ENCODE data around the gene PDE4B. TPM values are rescaled to one million over a fixed set of nuclear protein-coding genes. Genes with fewer than 3 reads are reported as not detected.
A peak's percentile ranks its signal among the peaks of the same experiment; 100 is the strongest.
"Not testable (repeated sequence)": the region's sequence is repeated elsewhere in the genome, so short reads cannot be mapped to it uniquely, and the experiment has no call there.

Gene PDE4B
- total RNA-seq, 1 donor from 2014 or later = 10.9 TPM

GRCh38 chr1:66058558-66058957, 265.9 kb downstream of the PDE4B start:
- peaks cover 25% of the 10 kb centered on the region for H3K27me3 Mint-ChIP-seq
- no peaks in the 10 kb centered on the region for H3K36me3 Mint-ChIP-seq (ENCODE audit: low read depth)
- no peak overlapping the region for H3K27ac Mint-ChIP-seq
- intact Hi-C loops (cut with micrococcal nuclease) = no loop called here
- H3K9me3 Mint-ChIP-seq = peaks cover 8% of the 10 kb centered on the region
- no peaks in the 10 kb centered on the region for H3K4me1 Mint-ChIP-seq
- no peak for DNase-seq
- H3K4me3 Mint-ChIP-seq = no peak overlapping the region

- intact Hi-C loops (cut with micrococcal nuclease); DNase-seq; H3K4me1 Mint-ChIP-seq; H3K27ac Mint-ChIP-seq; H3K4me3 Mint-ChIP-seq; H3K36me3 Mint-ChIP-seq (ENCODE audit: low read depth); H3K9me3 Mint-ChIP-seq: not testable (repeated sequence)
- peaks cover 38% of the 10 kb centered on the region for H3K27me3 Mint-ChIP-seq
Observed at GRCh38 chr1:66067219-66067618, 274.5 kb downstream of the PDE4B start.

GRCh38 chr1:66069976-66070876, 277.5 kb downstream of the PDE4B start:
- H3K4me1 Mint-ChIP-seq = no peaks in the 10 kb centered on the region
- H3K4me3 Mint-ChIP-seq = no peak overlapping the region
- peaks cover 28% of the 10 kb centered on the region for H3K27me3 Mint-ChIP-seq
- no peak overlapping the region for H3K27ac Mint-ChIP-seq
- intact Hi-C loops (cut with micrococcal nuclease) = no loop called here
- H3K9me3 Mint-ChIP-seq = no peaks in the 10 kb centered on the region
- DNase-seq = no peak
- H3K36me3 Mint-ChIP-seq (ENCODE audit: low read depth) = no peaks in the 10 kb centered on the region

GRCh38 chr1:66073388-66073787, 280.7 kb downstream of the PDE4B start:
- DNase-seq = no peak
- H3K27ac Mint-ChIP-seq = no peak overlapping the region
- H3K27me3 Mint-ChIP-seq = peaks cover 31% of the 10 kb centered on the region
- no peaks in the 10 kb centered on the region for H3K36me3 Mint-ChIP-seq (ENCODE audit: low read depth)
- H3K9me3 Mint-ChIP-seq = no peaks in the 10 kb centered on the region
- H3K4me1 Mint-ChIP-seq = no peaks in the 10 kb centered on the region
- no peak overlapping the region for H3K4me3 Mint-ChIP-seq
- intact Hi-C loops (cut with micrococcal nuclease) = no loop called here

GRCh38 chr1:66074147-66074546, 281.5 kb downstream of the PDE4B start:
- intact Hi-C loops (cut with micrococcal nuclease) = no loop called here
- Mint-ChIP-seq H3K9me3 (no peaks in the 10 kb centered on the region), H3K4me1 (no peaks in the 10 kb centered on the region), H3K4me3 (no peak overlapping the region), H3K27ac (no peak overlapping the region), H3K36me3 (ENCODE audit: low read depth) (no peaks in the 10 kb centered on the region), H3K27me3 (peaks cover 33% of the 10 kb centered on the region)
- DNase-seq = no peak

GRCh38 chr1:66078412-66078811, 285.7 kb downstream of the PDE4B start:
- intact Hi-C loops (cut with micrococcal nuclease) = no loop called here
- no peak overlapping the region for H3K4me3 Mint-ChIP-seq

GRCh38 chr1:66083003-66083402, 290.3 kb downstream of the PDE4B start:
- Mint-ChIP-seq H3K27ac (no peak overlapping the region), H3K4me1 (no peaks in the 10 kb centered on the region), H3K27me3 (peaks cover 31% of the 10 kb centered on the region), H3K4me3 (no peak overlapping the region), H3K36me3 (ENCODE audit: low read depth) (no peaks in the 10 kb centered on the region), H3K9me3 (no peaks in the 10 kb centered on the region)
- intact Hi-C loops (cut with micrococcal nuclease) = no loop called here
- no peak for DNase-seq

More at GRCh38 chr1:66078412-66078811, 285.7 kb downstream of the PDE4B start:
- no peaks in the 10 kb centered on the region for H3K4me1 Mint-ChIP-seq
- no peak for DNase-seq
- H3K36me3 Mint-ChIP-seq (ENCODE audit: low read depth) = no peaks in the 10 kb centered on the region
- H3K27me3 Mint-ChIP-seq = peaks cover 29% of the 10 kb centered on the region
- no peak overlapping the region for H3K27ac Mint-ChIP-seq
- H3K9me3 Mint-ChIP-seq = no peaks in the 10 kb centered on the region

- Mint-ChIP-seq H3K27me3 (peaks cover 24% of the 10 kb centered on the region), H3K36me3 (ENCODE audit: low read depth) (no peaks in the 10 kb centered on the region), H3K27ac (no peak overlapping the region), H3K4me1 (no peaks in the 10 kb centered on the region), H3K4me3 (no peak overlapping the region), H3K9me3 (no peaks in the 10 kb centered on the region)
- DNase-seq = no peak
- intact Hi-C loops (cut with micrococcal nuclease) = no loop called here
Observed at GRCh38 chr1:66084442-66084841, 291.7 kb downstream of the PDE4B start.

- no peak overlapping the region for H3K4me3 Mint-ChIP-seq
- H3K36me3 Mint-ChIP-seq (ENCODE audit: low read depth) = no peaks in the 10 kb centered on the region
- no peaks in the 10 kb centered on the region for H3K4me1 Mint-ChIP-seq
- intact Hi-C loops (cut with micrococcal nuclease) = no loop called here
- H3K9me3 Mint-ChIP-seq = no peaks in the 10 kb centered on the region
- DNase-seq = no peak
- peaks cover 27% of the 10 kb centered on the region for H3K27me3 Mint-ChIP-seq
- no peak overlapping the region for H3K27ac Mint-ChIP-seq
Observed at GRCh38 chr1:66085600-66085999, 292.9 kb downstream of the PDE4B start.

GRCh38 chr1:66088787-66089186, 296.1 kb downstream of the PDE4B start:
- no peak for DNase-seq
- intact Hi-C loops (cut with micrococcal nuclease) = no loop called here
- H3K27me3 Mint-ChIP-seq = peaks cover 11% of the 10 kb centered on the region
- no peak overlapping the region for H3K4me3 Mint-ChIP-seq
- no peaks in the 10 kb centered on the region for H3K36me3 Mint-ChIP-seq (ENCODE audit: low read depth)
- H3K27ac Mint-ChIP-seq = no peak overlapping the region
- no peaks in the 10 kb centered on the region for H3K9me3 Mint-ChIP-seq
- H3K4me1 Mint-ChIP-seq = peaks cover 2% of the 10 kb centered on the region

- H3K36me3 Mint-ChIP-seq (ENCODE audit: low read depth) = no peaks in the 10 kb centered on the region
- DNase-seq = peak; percentile 69
- intact Hi-C loops (cut with micrococcal nuclease) = no loop called here
Observed at GRCh38 chr1:66090859-66091457, 298.3 kb downstream of the PDE4B start.

GRCh38 chr1:66095190-66095589, 302.5 kb downstream of the PDE4B start:
- H3K36me3 Mint-ChIP-seq (ENCODE audit: low read depth) = no peaks in the 10 kb centered on the region
- H3K27me3 Mint-ChIP-seq = peaks cover 7% of the 10 kb centered on the region
- no peak overlapping the region for H3K27ac Mint-ChIP-seq
- H3K4me1 Mint-ChIP-seq = peaks cover 2% of the 10 kb centered on the region
- DNase-seq = no peak
- H3K4me3 Mint-ChIP-seq = no peak overlapping the region
- intact Hi-C loops (cut with micrococcal nuclease) = no loop called here
- H3K9me3 Mint-ChIP-seq = no peaks in the 10 kb centered on the region

More at GRCh38 chr1:66090859-66091457, 298.3 kb downstream of the PDE4B start:
- Mint-ChIP-seq H3K9me3 (no peaks in the 10 kb centered on the region), H3K27ac (no peak overlapping the region), H3K4me1 (peaks cover 2% of the 10 kb centered on the region), H3K27me3 (peaks cover 4% of the 10 kb centered on the region), H3K4me3 (no peak overlapping the region)

- DNase-seq; H3K9me3 Mint-ChIP-seq; intact Hi-C loops (cut with micrococcal nuclease); H3K4me1 Mint-ChIP-seq; H3K27me3 Mint-ChIP-seq; H3K36me3 Mint-ChIP-seq (ENCODE audit: low read depth); H3K4me3 Mint-ChIP-seq; H3K27ac Mint-ChIP-seq: not testable (repeated sequence)
Observed at GRCh38 chr1:66100959-66101358, 308.3 kb downstream of the PDE4B start.

GRCh38 chr1:66104076-66104475, 311.4 kb downstream of the PDE4B start:
- intact Hi-C loops (cut with micrococcal nuclease); H3K36me3 Mint-ChIP-seq (ENCODE audit: low read depth); DNase-seq; H3K4me3 Mint-ChIP-seq; H3K27ac Mint-ChIP-seq; H3K9me3 Mint-ChIP-seq; H3K27me3 Mint-ChIP-seq; H3K4me1 Mint-ChIP-seq: not testable (repeated sequence)
